IMR-90 (cell line): ENCODE measurements around the gene ADAM33. TPM values are rescaled to one million over a fixed set of nuclear protein-coding genes. Genes with fewer than 3 reads are reported as not detected.
A peak's percentile ranks its signal among the peaks of the same experiment; 100 is the strongest.

Experiments used
- ATAC-seq: fragments of 200-7000 bp; cut with Tn5 transposase; 2 replicates; pipeline ENCODE4 v1.9.1; 2020; ENCODE audit warnings: low read depth, mild to moderate bottlenecking, moderate library complexity
- BruUV-seq: library from RNA; stranded (reverse); fragments of 400-500 nt; replicated peaks from 2 replicates; lab custom pipeline; 2021; lab: Mats Ljungman, UMichigan
- CTCF ChIA-PET: fragments of 300-600 bp; formaldehyde crosslinking; extraction: SDS; loops from one replicate; lab custom pipeline; 2021; ENCODE audit warnings: antibody characterized with exemption; lab: Yijun Ruan, JAX
- POLR2A ChIA-PET: fragments of 300-600 bp; sonication (Branson Sonifier 250); formaldehyde crosslinking; loops from one replicate; lab custom pipeline; 2022; ENCODE audit warnings: antibody characterized with exemption; ENCODE audit not compliant: unreplicated experiment; lab: Charles Lee
- DNase-seq: peaks from one replicate; pipeline ENCODE4 v3.0.0; 2013
- H2AFZ ChIP-seq: replicated peaks from 2 replicates; pipeline ENCODE3; 2013; ENCODE audit warnings: low read length, mild to moderate bottlenecking; ENCODE audit not compliant: poor library complexity
- H2AK5ac ChIP-seq: 2 replicates; pipeline ENCODE4 v1.6.1; 2013; ENCODE audit warnings: low read depth, low read length, inconsistent platforms
- H2AK9ac ChIP-seq: replicated peaks from 2 replicates; pipeline ENCODE3; 2013; ENCODE audit warnings: mild to moderate bottlenecking, low read depth, low read length, moderate library complexity; ENCODE audit not compliant: poor library complexity
- H2BK120ac ChIP-seq: 2 replicates; pipeline ENCODE4 v1.6.1; 2013; ENCODE audit warnings: low read depth, low read length, inconsistent platforms
- H2BK15ac ChIP-seq: 3 replicates; pipeline ENCODE4 v1.6.1; 2013; ENCODE audit warnings: low read depth, low read length, inconsistent platforms
- H2BK20ac ChIP-seq: 2 replicates; pipeline ENCODE4 v1.6.1; 2013; ENCODE audit warnings: low read depth, mild to moderate bottlenecking, inconsistent platforms, low read length, moderate library complexity
- H2BK5ac ChIP-seq: 2 replicates; pipeline ENCODE4 v1.6.1; 2013; ENCODE audit warnings: mild to moderate bottlenecking, low read depth, low read length, inconsistent platforms; ENCODE audit not compliant: poor library complexity, severe bottlenecking
- H3K14ac ChIP-seq: replicated peaks from 2 replicates; pipeline ENCODE4 v1.6.1; 2013; ENCODE audit warnings: low read depth, low read length, inconsistent platforms
- H3K18ac ChIP-seq: 2 replicates; pipeline ENCODE4 v1.6.1; 2013; ENCODE audit warnings: low read depth, low read length, control low read depth
- H3K23ac ChIP-seq: 2 replicates; pipeline ENCODE4 v1.6.1; 2013; ENCODE audit warnings: low read depth, low read length, inconsistent platforms
- H3K27ac ChIP-seq: 2 replicates; pipeline ENCODE4 v1.5.1; 2013; ENCODE audit warnings: mild to moderate bottlenecking, control low read depth, low read length; ENCODE audit not compliant: insufficient read depth
- H3K27me3 ChIP-seq: 2 replicates; pipeline ENCODE4 v1.6.1; 2013; ENCODE audit warnings: low read length; ENCODE audit not compliant: control insufficient read depth, insufficient read depth
- H3K36me3 ChIP-seq: 2 replicates; pipeline ENCODE4 v1.6.1; 2013; ENCODE audit warnings: low read length, mixed read lengths; ENCODE audit not compliant: control insufficient read depth, insufficient read depth
- H3K4ac ChIP-seq: 2 replicates; pipeline ENCODE4 v1.6.1; 2013; ENCODE audit warnings: low read depth, low read length, inconsistent platforms
- H3K4me1 ChIP-seq: 2 replicates; pipeline ENCODE4 v1.6.1; 2013; ENCODE audit warnings: low read length, mixed read lengths; ENCODE audit not compliant: control insufficient read depth, insufficient read depth
- H3K4me2 ChIP-seq: 2 replicates; pipeline ENCODE4 v1.6.1; 2013; ENCODE audit warnings: low read depth, mild to moderate bottlenecking, control low read depth, low read length, moderate library complexity
- H3K4me3 ChIP-seq: 2 replicates; pipeline ENCODE4 v1.5.1; 2013; ENCODE audit warnings: low read depth, mild to moderate bottlenecking, control low read depth, low read length, moderate library complexity; ENCODE audit not compliant: insufficient read depth
- H3K56ac ChIP-seq: 2 replicates; pipeline ENCODE4 v1.6.1; 2013; ENCODE audit warnings: low read length, inconsistent platforms; ENCODE audit not compliant: insufficient read depth; ENCODE audit errors: extremely low read depth
- H3K79me1 ChIP-seq, 2 experiments: 2 replicates each; pipeline ENCODE4 v1.6.1; 2013; ENCODE audit warnings: low read length in 2 of 2, inconsistent platforms in 1 of 2, low read depth in 1 of 2
- H3K9ac ChIP-seq: 2 replicates; pipeline ENCODE4 v1.6.1; 2013; ENCODE audit warnings: low read depth, low read length, control low read depth
- H3K9me1 ChIP-seq: 2 replicates; pipeline ENCODE4 v1.6.1; 2013; ENCODE audit warnings: low read length, inconsistent platforms; ENCODE audit not compliant: insufficient read depth
- H3K9me3 ChIP-seq: 2 replicates; pipeline ENCODE4 v1.6.1; 2013; ENCODE audit warnings: low read length; ENCODE audit not compliant: control insufficient read depth, insufficient read depth
- H4K20me1 ChIP-seq: 2 replicates; pipeline ENCODE4 v1.6.1; 2013; ENCODE audit warnings: low read length, inconsistent platforms; ENCODE audit not compliant: insufficient read depth
- H4K5ac ChIP-seq: 2 replicates; pipeline ENCODE4 v1.6.1; 2013; ENCODE audit warnings: mild to moderate bottlenecking, low read depth, low read length, control low read depth
- H4K8ac ChIP-seq, 2 experiments: 2 replicates each; pipeline ENCODE4 v1.6.1; 2013; ENCODE audit warnings: low read depth in 2 of 2, low read length in 2 of 2, control low read depth in 1 of 2, inconsistent platforms in 1 of 2
- H4K91ac ChIP-seq: 2 replicates; pipeline ENCODE4 v1.6.1; 2013; ENCODE audit warnings: low read depth, low read length, inconsistent platforms; ENCODE audit not compliant: insufficient read depth
- BHLHE40 ChIP-seq: fragments of 150-350 bp; IDR thresholded peaks from 2 replicates; pipeline ENCODE4 v1.6.1; 2016; ENCODE audit warnings: mild to moderate bottlenecking, low read depth, low read length
- CHD1 ChIP-seq: IDR thresholded peaks from 2 replicates; pipeline ENCODE4 v1.6.1; 2012; ENCODE audit warnings: low read depth, low read length, improper control_type of control experiment
- FOS ChIP-seq: fragments of 150-350 bp; IDR thresholded peaks from 2 replicates; pipeline ENCODE4 v1.6.1; 2016; ENCODE audit warnings: low read depth, low read length
- MXI1 ChIP-seq: IDR thresholded peaks from 2 replicates; pipeline ENCODE4 v1.6.1; 2012; ENCODE audit warnings: low read depth, mild to moderate bottlenecking, low read length, moderate library complexity, borderline replicate concordance
- POLR2A ChIP-seq: IDR thresholded peaks from 2 replicates; pipeline ENCODE4 v1.6.1; 2012; ENCODE audit warnings: mild to moderate bottlenecking, low read depth, low read length
- RFX5 ChIP-seq: IDR thresholded peaks from 2 replicates; pipeline ENCODE4 v1.8.0; 2012; ENCODE audit warnings: low read depth, mild to moderate bottlenecking, low read length, moderate library complexity
- USF2 ChIP-seq: fragments of 150-350 bp; IDR thresholded peaks from 2 replicates; pipeline ENCODE4 v1.6.1; 2017; ENCODE audit warnings: mild to moderate bottlenecking, antibody characterized with exemption, low read length, low read depth
- WGBS, 2 experiments: methylation state at CpG; one replicate each; pipeline versions ENCODE4 v1.1.5 to v1.1.7; 2013; ENCODE audit warnings: missing lambda C conversion rate in 2 of 2; ENCODE audit not compliant: insufficient read length in 1 of 2; ENCODE audit errors: extremely low coverage in 2 of 2; 5-methylcytosine and 5-hydroxymethylcytosine counted together
- dilution Hi-C: fragments of 300-500 bp; cut with HindIII; formaldehyde crosslinking; loops from one replicate; pipeline ENCODE4 v1.14.3; 2018; ENCODE audit warnings: low sequenced_read_pairs; ENCODE audit not compliant: unreplicated experiment
- in situ Hi-C: fragments of 300-500 bp; cut with MboI; formaldehyde crosslinking; loops from 3 replicates; pipeline ENCODE4 v1.14.3; 2019; ENCODE audit warnings: low sequenced_read_pairs, inconsistent platforms, mixed read lengths
- intact Hi-C: fragments of 100-400 bp; cut with micrococcal nuclease; formaldehyde crosslinking; loops from 2 replicates; pipeline ENCODE4 v1.10.0; 2022
- polyA plus RNA-seq, 3 experiments: library from polyadenylated mRNA; depleted of rRNA; stranded (reverse); fragments of >200 nt; gene quantifications; 2 replicates each; pipeline ENCODE4 v1.2.3, GENCODE V29; 2012; ENCODE audit warnings: low replicate concordance in 1 of 3
- total RNA-seq: library from RNA; depleted of rRNA; stranded (reverse); fragments of >200 nt; gene quantifications from 2 replicates; pipeline ENCODE4 v1.2.3, GENCODE V29; 2012

The ADAM33 gene
- total and polyA plus RNA-seq, 2 of the 4 experiments (the other 2 are of a cell fraction), result 0.18 to 1.7 TPM

- no peak overlapping the region for H3K4me3 ChIP-seq
- H3K9ac ChIP-seq, result no peak overlapping the region
- no peak overlapping the region for H2BK5ac ChIP-seq
- BruUV-seq, result no TSS peak
- H3K9me3 ChIP-seq, result no peaks in the 10 kb centered on the region
- H3K79me1 ChIP-seq, result no peaks in the 10 kb centered on the region
- no peak overlapping the region for H3K4ac ChIP-seq
- in situ Hi-C loops (no loop called here), intact Hi-C loops (no loop called here), dilution Hi-C loops (no loop called here)
- peaks cover 22% of the 10 kb centered on the region for H3K36me3 ChIP-seq
- ATAC-seq (no peak), DNase-seq (peak; percentile 35)
- no peak overlapping the region for H4K5ac ChIP-seq
- H3K14ac ChIP-seq, result no peak overlapping the region
- ChIA-PET CTCF (interaction anchor here (0.6 kb wide), 1 partner anchor 116 kb away, joined by 3 read pairs; no protein-coding TSS in a partner anchor), POLR2A (no interaction called here)
- H2AK9ac ChIP-seq, result no peak overlapping the region
- H3K4me1 ChIP-seq, result no peaks in the 10 kb centered on the region
- no peak overlapping the region for H3K56ac ChIP-seq
- no peak for TF ChIP-seq CHD1
- TF ChIP-seq FOS, result no peak
- TF ChIP-seq MXI1, result no peak
- no peak for TF ChIP-seq BHLHE40
- TF ChIP-seq USF2, result no peak
- no peak for TF ChIP-seq POLR2A
- no peak for TF ChIP-seq RFX5
- H3K27ac ChIP-seq, result no peak overlapping the region
- no peak overlapping the region for H3K18ac ChIP-seq
- no peak overlapping the region for H3K23ac ChIP-seq
- H2BK20ac ChIP-seq, result no peak overlapping the region
- no CpG with 5 or more reads among the region's 5 CpGs for WGBS, 2 experiments
- H2AK5ac ChIP-seq, result no peak overlapping the region
- H2AFZ ChIP-seq, result no peak overlapping the region
- H3K9me1 ChIP-seq, result 0 out of 2 replicates have a peak, but pooled peaks cover under 1% of the 10 kb centered on the region
- H2BK120ac ChIP-seq, result no peak overlapping the region
- H4K91ac ChIP-seq, result no peak overlapping the region
- no peaks in the 10 kb centered on the region for H4K20me1 ChIP-seq
- H2BK15ac ChIP-seq, result no peak overlapping the region
- no peaks in the 10 kb centered on the region for H3K27me3 ChIP-seq
- H4K8ac ChIP-seq, result no peak overlapping the region
- no peak overlapping the region for H3K4me2 ChIP-seq
Observed at GRCh38 chr20:3646067-3646440, 35.8 kb downstream of the ADAM33 start.
